Measurements from ENCODE around the gene KLK1. TPM values are rescaled to one million over a fixed set of nuclear protein-coding genes. Genes with fewer than 3 reads are reported as not detected.
"Not testable (repeated sequence)": the region's sequence is repeated elsewhere in the genome, so short reads cannot be mapped to it uniquely, and the experiment has no call there.

Gene KLK1
- total RNA-seq, 2 experiments from 2014 or later = 0.60 to 1.1 TPM

GRCh38 chr19:50794876-50795663, 28.5 kb downstream of the KLK1 start:
- Mint-ChIP-seq H3K9me3 (no peaks in the 10 kb centered on the region), H3K4me1 (peaks cover 10% of the 10 kb centered on the region), H3K27ac (peak overlapping the region; percentile 82), H3K36me3 (peaks cover 18% of the 10 kb centered on the region), H3K27me3 (peaks cover 4% of the 10 kb centered on the region), H3K4me3 (peak overlapping the region; percentile 16)
- peak; percentile 58 for DNase-seq

- H3K36me3 Mint-ChIP-seq = peaks cover 11% of the 10 kb centered on the region
- H3K9me3 Mint-ChIP-seq = no peaks in the 10 kb centered on the region
- peak overlapping the region; percentile 82 for H3K27ac Mint-ChIP-seq
- H3K27me3 Mint-ChIP-seq = peaks cover 4% of the 10 kb centered on the region
- H3K4me1 Mint-ChIP-seq = peaks cover 7% of the 10 kb centered on the region
- H3K4me3 Mint-ChIP-seq = peak overlapping the region; percentile 16
- peak; percentile 57 for DNase-seq
These were observed 29.3 kb downstream of the KLK1 start for GRCh38 chr19:50794074-50794875.

DNA sequence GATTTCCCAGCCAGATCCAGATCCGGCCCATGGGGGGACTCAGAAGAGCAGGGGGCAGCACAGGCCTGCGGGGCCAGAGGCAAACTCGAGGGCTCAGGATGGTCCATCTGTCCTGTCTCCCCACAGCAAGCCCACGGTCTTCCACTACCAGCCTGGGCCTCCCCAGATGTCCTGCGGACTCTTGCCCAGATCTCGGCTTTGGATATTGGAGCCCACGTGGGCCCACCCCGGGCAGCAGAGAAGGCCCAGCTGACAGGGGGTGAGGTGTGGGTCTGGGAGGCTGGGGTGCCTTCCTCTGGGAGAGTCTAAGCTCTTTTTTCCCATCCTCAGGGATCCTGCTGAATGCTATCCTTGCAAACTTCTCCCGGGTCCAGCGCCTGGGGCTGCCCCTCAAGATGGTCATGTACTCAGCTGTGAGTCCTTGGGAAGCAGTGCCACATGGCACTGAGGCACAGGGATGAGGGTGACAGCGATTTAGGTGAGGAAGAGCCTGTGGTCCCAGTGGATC, 30.0 kb downstream of the KLK1 start:
- peaks cover 4% of the 10 kb centered on the region for H3K27me3 Mint-ChIP-seq
- peaks cover 11% of the 10 kb centered on the region for H3K36me3 Mint-ChIP-seq
- H3K4me1 Mint-ChIP-seq = peaks cover 7% of the 10 kb centered on the region
- H3K9me3 Mint-ChIP-seq = no peaks in the 10 kb centered on the region
- no peak overlapping the region for H3K4me3 Mint-ChIP-seq
- peak overlapping the region; percentile 70 for H3K27ac Mint-ChIP-seq
- no peak for DNase-seq

GRCh38 chr19:50792272-50793250, 31.0 kb downstream of the KLK1 start:
- no peak for DNase-seq
- H3K9me3 Mint-ChIP-seq = no peaks in the 10 kb centered on the region
- peaks cover 11% of the 10 kb centered on the region for H3K36me3 Mint-ChIP-seq
- H3K27ac Mint-ChIP-seq = no peak overlapping the region
- peaks cover 7% of the 10 kb centered on the region for H3K4me1 Mint-ChIP-seq
- peaks cover 4% of the 10 kb centered on the region for H3K27me3 Mint-ChIP-seq
- no peak overlapping the region for H3K4me3 Mint-ChIP-seq

GRCh38 chr19:50791594-50792271, 31.9 kb downstream of the KLK1 start:
- peaks cover 7% of the 10 kb centered on the region for H3K4me1 Mint-ChIP-seq
- H3K36me3 Mint-ChIP-seq = peaks cover 5% of the 10 kb centered on the region
- H3K27me3 Mint-ChIP-seq = peaks cover 4% of the 10 kb centered on the region
- no peak overlapping the region for H3K4me3 Mint-ChIP-seq
- H3K9me3 Mint-ChIP-seq = no peaks in the 10 kb centered on the region
- H3K27ac Mint-ChIP-seq = no peak overlapping the region
- DNase-seq = no peak

GRCh38 chr19:50790922-50791467, 32.6 kb downstream of the KLK1 start:
- Mint-ChIP-seq H3K4me1 (peaks cover 7% of the 10 kb centered on the region), H3K4me3 (no peak overlapping the region), H3K27ac (no peak overlapping the region), H3K27me3 (peaks cover 4% of the 10 kb centered on the region), H3K36me3 (peaks cover 5% of the 10 kb centered on the region), H3K9me3 (no peaks in the 10 kb centered on the region)
- no peak for DNase-seq

- H3K4me1 Mint-ChIP-seq = peaks cover 7% of the 10 kb centered on the region
- no peak within 1 kb of the TSS for H3K27ac Mint-ChIP-seq
- peaks cover under 1% of the 10 kb centered on the region for H3K36me3 Mint-ChIP-seq
- H3K27me3 Mint-ChIP-seq = peaks cover 4% of the 10 kb centered on the region
- no peak for DNase-seq
- H3K9me3 Mint-ChIP-seq = no peaks in the 10 kb centered on the region
- no peak within 1 kb of the TSS for H3K4me3 Mint-ChIP-seq
These were observed 33.2 kb downstream of the KLK1 start, which contains the start of gene ACP4 for GRCh38 chr19:50790396-50790795. Gene ACP4, plus strand, starts transcription at chr19:50790415. Its CDS starts 0 bp downstream, at chr19:50790415.

DNA sequence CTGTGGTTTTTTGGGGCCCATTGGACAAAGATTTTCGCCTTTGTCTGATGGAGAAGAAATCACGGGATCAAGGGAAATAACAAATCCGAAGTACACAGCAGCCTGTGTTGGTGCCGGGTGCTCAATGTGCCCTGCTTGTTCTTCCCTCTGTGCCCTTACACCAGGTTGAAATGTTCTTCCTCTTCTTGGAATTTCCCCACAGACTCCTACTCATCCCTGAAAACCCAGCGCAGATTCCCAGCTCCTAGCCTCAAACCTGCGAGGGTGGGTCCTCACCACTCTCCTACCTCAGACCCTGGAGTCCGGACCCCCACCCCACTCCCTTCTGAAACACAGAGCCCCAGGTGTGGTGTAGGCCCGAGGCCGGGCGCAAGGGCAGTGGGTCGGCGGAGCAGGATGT, 38.3 kb downstream of the KLK1 start:
- Mint-ChIP-seq H3K36me3 (no peaks in the 10 kb centered on the region), H3K27ac (no peak overlapping the region), H3K27me3 (peaks cover 32% of the 10 kb centered on the region), H3K4me1 (no peaks in the 10 kb centered on the region), H3K9me3 (no peaks in the 10 kb centered on the region), H3K4me3 (no peak overlapping the region)
- DNase-seq = no peak

DNA sequence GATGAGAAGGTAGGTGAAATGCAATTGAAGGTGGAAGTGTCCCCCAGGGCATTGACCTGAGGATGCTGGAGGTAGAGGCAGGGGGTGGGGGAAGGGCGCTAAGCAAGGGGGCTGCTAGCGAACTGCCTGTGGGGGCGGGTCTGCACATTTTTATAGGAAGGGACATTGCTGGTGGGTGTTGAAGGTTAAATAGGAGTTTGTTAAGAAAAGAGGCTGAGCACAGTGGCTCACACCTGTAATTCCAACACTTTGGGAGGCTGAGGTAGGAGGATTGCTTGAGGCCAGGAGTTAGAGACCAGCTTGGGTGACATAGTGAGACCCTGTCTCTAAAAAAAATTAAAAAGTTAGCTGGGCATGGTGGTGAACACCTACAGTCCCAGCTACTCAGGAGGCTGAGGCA, 38.9 kb downstream of the KLK1 start:
- no peaks in the 10 kb centered on the region for H3K36me3 Mint-ChIP-seq
- no peak overlapping the region for H3K4me3 Mint-ChIP-seq
- no peak for DNase-seq
- peaks cover 38% of the 10 kb centered on the region for H3K27me3 Mint-ChIP-seq
- no peaks in the 10 kb centered on the region for H3K4me1 Mint-ChIP-seq
- no peaks in the 10 kb centered on the region for H3K9me3 Mint-ChIP-seq
- H3K27ac Mint-ChIP-seq = no peak overlapping the region

DNA sequence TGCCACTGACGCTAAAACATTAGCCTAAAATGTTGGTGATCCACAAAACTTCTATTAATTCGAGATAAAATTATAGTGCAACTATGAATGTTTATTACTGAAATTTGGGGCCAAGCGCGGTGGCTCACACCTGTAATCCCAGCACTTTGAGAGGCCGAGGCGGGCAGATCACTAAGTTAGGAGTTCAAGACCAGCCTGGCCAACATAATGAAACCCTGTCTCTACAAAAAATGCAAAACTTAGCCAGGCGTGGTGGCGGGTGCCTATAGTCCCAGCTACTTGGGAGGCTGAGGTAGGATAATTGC, 39.8 kb downstream of the KLK1 start:
- H3K27me3 Mint-ChIP-seq = peaks cover 47% of the 10 kb centered on the region
- H3K9me3 Mint-ChIP-seq, H3K4me3 Mint-ChIP-seq, H3K36me3 Mint-ChIP-seq, H3K27ac Mint-ChIP-seq, H3K4me1 Mint-ChIP-seq, DNase-seq: not testable (repeated sequence)

DNA sequence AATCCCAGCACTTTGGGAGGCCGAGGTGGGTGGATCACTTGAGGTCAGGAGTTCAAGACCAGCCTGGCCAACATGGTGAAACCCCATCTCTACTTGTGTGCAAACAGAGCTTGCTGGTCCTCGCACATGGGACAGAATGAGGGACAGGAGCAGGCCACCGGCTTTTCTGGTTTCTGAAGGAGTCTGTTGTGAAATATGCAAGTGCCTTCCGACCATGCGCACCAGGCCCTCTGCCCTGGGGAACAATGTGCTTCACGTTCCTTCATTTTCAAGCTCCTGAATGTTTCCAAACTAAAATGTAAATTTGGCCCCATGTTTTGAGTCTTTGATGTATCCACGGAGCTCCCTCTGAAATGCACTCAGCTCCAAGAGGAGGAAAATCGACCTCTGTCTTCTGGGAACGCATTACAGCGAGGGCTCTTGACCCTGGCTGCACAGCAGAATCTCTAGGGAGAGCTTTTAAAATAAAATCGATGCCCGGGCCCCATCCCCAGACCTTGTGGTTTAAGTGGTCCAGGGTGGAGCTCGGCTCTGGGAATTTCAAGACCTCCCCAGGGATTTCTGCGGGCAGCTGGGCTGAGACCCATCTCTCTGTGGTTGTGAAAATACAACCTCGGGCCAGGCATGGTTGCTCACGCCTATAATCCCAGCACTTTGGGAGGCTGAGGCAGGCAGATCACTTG, 42.7 kb downstream of the KLK1 start:
- Mint-ChIP-seq H3K4me1 (peaks cover 12% of the 10 kb centered on the region), H3K4me3 (no peak overlapping the region), H3K27ac (no peak overlapping the region), H3K27me3 (peaks cover 72% of the 10 kb centered on the region), H3K9me3 (no peaks in the 10 kb centered on the region), H3K36me3 (no peaks in the 10 kb centered on the region)
- no peak for DNase-seq

GRCh38 chr19:50779504-50780457, 43.8 kb downstream of the KLK1 start:
- Mint-ChIP-seq H3K27ac (no peak overlapping the region), H3K4me3 (no peak overlapping the region), H3K9me3 (no peaks in the 10 kb centered on the region), H3K27me3 (peaks cover 84% of the 10 kb centered on the region), H3K36me3 (no peaks in the 10 kb centered on the region), H3K4me1 (peaks cover 12% of the 10 kb centered on the region)
- DNase-seq = no peak

All from activated naive CD8-positive, alpha-beta T cell treated with anti-CD3 and anti-CD28 coated beads for 36 hours (primary cell).